Stimulated activated naive CD8-positive, alpha-beta T cell treated with anti-CD3 and anti-CD28 coated beads, Interleukin-15, Interleukin-2, amounts not matched to agents 100 U/mL and 50 U/mL, for 24 hours (primary cell): ENCODE measurements around the gene OR2V1.
"Not testable (repeated sequence)": the region's sequence is repeated elsewhere in the genome, so short reads cannot be mapped to it uniquely, and the experiment has no call there.

Experiments
- ATAC-seq: fragments of 150-1000 bp; cut with Tn5 transposase; one replicate; pipeline ENCODE4 v1.10.0; 2021
- DNase-seq: peaks from one replicate; pipeline ENCODE4 v3.0.0; 2021

The OR2V1 gene, protein sequence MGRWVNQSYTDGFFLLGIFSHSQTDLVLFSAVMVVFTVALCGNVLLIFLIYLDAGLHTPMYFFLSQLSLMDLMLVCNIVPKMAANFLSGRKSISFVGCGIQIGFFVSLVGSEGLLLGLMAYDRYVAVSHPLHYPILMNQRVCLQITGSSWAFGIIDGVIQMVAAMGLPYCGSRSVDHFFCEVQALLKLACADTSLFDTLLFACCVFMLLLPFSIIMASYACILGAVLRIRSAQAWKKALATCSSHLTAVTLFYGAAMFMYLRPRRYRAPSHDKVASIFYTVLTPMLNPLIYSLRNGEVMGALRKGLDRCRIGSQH

DNA sequence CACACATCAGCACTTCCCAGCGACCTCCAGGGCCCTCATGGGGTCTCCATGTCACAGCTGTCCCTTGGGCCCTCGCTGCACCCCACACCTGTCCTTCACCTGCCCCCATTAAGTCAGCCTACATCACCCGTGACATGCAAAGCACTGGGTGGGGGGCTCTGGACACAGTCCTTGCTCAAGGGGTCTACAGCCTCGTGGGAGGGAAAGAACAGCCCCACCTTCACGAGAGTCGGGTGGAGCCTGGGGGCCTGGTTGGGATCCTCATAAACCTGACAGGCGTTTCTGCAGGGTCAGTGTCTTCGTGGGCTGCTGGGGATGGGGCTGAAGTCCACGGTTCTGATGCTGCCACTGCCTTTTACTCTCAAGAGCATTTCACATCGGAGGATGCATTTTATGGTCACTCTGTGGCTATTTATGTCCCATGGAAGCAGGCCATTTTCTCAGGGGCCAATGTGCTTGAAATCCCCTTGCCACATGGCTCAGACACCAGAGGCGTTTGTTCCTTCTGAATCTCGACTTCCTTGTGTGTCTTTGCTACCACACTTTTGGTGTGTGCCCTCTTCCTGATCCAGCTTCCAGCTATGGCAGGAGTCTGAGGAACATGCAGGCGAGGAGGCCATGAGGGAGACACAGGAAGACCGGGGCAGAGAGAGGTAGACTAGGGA is at the start of gene OR2V1:
OR2V1 (minus strand) TSS at position 338 of the 665 bp plus-strand sequence. CDS start 5,865 bp downstream, outside the sequence.
- DNase-seq: no peak
- no peak for ATAC-seq

DNA sequence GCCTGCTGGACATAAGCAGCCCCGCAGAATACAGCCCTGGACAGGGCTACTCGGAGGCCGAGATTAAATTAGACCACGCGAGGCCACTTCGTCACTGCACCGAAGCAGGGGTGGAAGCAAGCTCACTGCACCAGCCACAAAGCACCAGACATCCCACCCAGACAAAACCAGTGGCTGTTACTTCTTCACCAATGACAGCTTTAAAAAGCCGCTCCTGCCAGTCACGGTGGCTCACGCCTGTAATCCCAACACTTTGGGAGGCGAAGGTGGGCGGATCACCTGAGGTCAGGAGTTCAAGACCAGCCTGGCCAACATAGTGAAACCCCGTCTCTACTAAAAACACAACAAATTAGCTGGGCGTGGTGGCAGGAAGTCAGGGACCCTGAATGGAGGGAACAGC is 46.6 kb upstream of the OR2V1 start:
- not testable (repeated sequence) for ATAC-seq, DNase-seq

DNA sequence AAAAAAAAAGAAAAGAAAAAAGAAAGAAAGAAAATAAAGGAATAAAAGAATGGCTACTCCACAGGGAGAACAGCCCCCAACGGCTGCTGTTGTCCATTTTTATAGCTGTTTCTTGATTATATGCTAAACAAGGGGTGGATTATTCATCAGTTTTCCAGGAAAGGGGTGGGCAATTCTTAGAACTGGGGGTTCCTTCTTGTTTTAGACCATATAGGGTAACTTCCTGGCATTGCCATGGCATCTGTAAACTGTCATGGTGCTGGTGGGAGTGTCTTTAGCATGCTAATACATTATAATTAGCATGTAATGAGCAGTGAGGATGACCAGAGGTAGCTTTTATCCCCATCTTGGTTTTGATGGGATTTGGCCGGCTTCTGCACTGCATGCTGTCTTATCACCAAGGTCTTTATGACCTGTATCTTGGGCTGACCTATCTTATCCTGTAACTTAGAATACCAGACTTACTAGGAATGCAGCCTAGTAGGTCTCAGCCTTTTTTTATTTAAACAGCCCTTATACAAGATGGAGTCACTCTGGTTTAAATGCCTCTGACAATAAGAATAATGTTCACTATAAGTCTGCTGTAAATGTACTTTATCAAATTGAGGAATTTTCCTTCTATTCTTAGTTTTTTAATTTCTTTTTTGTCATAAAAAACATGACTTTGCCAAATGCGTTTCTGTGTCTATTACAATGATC is 45.4 kb upstream of the OR2V1 start:
- ATAC-seq (no peak), DNase-seq (no peak)

DNA sequence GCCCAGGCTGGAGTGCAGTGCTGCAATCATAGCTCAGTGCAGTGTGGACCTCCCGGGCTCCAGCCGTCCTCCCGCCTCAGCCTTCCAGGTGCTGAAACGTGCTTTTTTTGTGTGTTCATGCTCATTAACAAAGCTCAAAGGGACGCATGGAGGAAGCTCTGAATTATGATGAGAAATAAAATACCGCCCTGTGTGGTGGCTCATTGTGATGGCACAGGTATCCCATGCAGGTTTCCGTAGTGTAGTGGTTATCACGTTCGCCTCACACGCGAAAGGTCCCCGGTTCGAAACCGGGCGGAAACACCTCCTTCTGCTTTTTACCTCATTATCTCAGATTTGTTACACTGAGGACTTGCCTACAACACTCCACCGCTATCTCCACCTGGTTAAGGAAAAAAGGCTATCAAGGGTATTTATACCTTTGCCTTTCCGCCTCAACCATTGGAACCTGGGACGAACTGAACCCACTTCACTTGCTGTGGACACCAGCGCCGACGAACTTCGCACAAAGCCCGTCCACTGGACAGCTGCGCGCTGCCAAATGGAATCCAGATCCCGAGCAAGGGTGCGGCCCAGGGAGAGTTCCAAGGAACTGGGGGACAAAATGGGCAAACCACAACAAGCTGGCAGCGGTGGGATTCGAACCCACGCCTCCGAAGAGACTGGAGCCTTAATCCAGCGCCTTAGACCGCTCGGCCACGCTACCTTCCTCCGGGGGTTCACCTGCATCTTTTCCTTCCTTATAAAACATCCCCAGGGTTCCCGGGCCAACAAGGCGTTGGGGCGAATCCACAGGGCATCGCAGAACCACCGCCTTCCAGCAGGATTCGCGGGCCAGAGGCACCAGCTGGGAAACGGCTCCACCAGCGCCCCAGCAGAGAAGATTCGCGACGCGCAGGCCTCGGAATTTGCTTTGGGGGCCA is 42.7 kb upstream of the OR2V1 start:
- DNase-seq (peak; percentile 75), ATAC-seq (peak; percentile 79)

DNA sequence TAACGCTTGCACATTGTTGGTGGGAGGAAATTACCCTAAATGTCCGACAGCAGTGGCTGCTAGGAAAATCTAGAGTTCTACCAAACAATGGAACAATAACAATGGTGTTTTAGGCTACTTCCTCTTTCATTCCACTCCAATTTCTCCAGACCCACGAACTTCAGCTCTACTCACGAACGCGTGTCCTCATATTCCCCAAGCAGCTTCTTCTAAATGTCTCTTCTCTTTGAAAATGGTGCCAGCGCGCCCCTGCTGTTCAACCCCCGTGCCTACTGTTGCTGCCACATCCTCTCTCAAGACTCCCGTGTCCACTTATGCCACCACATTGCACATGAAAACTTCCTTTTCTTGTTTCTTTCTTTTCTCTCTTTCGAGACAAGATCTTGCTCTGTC is 42.1 kb upstream of the OR2V1 start:
- ATAC-seq (peak; percentile 11), DNase-seq (no peak)

DNA sequence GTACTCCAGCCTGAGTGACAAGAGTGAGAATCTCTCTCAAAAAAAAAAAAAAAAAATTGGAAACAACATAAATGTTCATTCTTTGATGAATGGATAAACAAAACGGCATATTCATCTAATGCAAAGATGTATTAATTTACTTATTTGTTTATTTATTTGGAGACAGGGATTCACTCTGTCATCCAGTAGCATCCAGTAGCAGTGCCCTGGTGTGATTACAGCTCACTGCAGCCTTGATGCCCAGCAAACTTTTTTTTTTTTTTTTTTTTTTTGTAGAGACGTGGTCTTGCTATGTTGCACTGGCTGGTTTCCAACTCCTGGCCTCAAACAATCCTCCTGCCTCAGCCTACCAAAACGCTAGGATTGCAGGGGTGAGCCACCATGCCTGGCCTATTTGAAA is 40.8 kb upstream of the OR2V1 start:
- no peak for DNase-seq
- ATAC-seq: no peak

DNA sequence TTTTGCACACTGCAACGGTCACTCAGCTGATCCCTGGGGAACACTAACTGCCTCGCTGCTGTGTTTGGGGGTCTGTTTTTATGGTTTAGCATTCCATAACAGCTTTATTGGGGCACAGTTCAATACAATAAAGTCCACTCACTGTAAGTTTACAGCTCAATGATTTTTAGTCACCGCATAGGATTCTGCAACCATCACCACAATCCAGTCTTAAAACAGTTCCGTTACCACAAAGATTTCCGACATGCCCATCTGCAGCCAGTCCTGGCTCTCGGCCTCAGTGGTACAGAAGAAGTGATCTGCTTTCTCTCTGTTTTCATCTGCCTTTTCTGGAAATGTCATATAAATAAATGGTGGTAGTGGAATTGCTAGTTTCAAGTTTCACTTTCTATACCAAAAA is 40.0 kb upstream of the OR2V1 start:
- DNase-seq: no peak

DNA sequence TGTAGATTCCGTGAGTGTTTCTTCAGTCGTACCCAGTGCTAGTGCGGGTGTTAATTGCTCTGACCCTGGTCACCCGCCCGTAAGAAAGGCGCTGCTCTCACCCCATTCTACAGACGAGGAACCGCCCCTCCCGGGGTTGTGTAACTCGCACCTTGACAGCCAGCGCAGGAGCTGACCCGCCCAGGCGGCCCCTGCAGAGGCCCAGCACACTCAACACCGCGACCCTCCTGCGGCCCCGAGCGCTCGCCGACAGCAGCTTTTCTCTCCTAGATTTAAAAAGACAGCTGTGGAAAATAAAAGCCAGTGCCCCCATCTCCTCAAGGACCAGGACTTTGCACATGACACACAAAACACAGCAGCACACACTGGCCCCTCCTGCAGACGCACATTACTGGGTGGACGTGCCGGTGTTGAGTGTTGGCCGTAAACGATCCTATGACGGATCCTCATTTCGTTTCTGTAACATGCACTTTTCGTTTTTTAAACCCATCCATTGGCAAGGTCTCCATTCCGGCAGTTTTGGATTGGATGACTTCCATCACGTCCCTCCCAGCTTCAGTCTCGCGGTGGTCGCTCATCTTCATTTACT is 39.4 kb upstream of the OR2V1 start:
- ATAC-seq (no peak), DNase-seq (no peak)

More for the DNA sequence above, 40.0 kb upstream of the OR2V1 start:
- ATAC-seq: no peak

DNA sequence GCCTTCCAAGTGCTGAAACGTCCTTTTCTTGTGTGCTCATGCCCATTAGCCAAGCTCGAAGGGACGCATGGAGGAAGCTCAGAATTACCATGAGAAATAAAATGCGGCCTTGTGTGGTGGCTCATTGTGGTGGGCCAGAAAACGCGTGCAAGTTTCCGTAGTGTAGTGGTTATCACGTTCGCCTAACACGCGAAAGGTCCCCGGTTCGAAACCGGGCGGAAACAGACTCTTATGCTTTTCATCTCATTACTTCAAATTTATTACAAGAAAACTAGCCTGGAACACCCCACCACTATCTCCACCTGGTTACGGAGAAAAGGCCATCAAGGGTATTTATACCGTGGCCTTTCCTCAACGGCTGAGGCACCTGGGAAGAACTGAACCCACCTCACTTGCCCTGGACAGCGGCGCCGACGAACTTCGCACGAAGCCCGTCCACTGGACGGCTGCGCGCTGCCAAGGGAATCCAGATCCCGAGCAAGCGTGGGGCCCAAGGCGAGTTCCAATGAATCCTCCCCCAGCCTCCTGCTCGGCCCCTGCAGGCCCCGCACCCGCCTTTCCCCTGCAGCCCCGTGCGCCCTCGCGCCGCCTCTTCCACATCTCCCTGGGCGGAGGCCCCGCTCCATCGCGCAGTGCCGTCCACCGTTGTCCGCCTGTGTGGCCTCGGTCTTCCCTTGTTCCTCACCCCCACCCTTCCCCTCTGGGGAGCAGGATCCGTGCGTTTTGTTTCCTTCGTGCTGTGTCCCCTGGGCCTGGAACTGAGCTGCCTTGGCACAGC is 38.7 kb upstream of the OR2V1 start:
- DNase-seq (peak; percentile 87), ATAC-seq (peak; percentile 29)

DNA sequence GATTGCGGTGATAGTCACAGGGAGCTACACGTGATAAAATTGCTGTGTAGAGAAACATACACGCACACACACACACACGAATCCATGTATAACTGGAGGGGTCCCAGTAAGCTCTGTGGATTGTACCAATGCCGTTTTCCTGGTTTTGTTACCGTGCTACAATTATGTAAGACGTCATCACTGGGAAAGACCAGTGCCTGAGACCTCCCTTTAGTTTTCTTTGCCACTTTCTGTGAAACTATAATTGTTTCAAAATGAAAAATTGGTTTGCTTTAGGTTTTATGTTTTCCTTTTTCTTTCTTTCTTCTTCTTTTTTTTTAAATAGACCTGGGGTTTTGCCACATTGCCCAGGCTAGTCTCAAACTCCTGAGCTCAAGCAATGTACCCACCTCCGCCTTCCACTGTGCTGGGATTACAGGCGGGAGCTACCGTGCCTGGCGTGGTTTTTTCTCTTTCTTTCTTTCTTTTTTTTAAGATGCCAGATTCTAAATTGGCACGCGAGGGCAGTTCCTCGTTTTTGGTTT is 37.7 kb upstream of the OR2V1 start:
- no peak for DNase-seq
- no peak for ATAC-seq

DNA sequence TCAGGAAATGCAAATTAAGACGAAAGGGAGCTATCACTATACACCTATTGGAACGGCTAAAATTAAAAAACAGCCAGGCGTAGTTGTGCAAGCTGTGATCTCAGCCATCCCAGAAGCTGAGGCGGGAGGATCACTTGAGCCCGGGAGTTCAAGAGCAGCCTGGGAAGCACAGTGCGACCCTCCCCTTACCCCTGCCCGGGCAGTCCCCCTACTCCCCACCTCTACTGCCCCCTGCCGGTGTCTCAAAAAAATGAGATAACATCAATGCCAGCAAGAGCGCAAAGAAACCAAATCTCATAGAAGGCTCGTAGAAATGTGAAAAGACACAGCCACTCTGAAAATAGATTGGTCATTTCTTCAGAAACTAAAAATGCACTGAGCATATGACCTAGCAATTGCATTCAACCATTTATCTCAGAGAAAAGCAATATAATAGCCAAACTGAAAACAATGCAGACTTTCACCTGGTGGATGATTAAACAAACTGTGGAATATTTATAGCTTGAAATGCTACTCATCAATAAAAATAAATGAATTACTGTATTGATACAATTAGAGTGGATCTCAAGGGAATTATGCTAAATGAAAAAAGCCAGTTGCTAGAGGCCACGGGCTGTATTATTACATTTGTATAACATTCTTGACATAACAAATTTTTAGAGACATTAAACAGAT is 37.0 kb upstream of the OR2V1 start:
- DNase-seq: peak; percentile 70
- no peak for ATAC-seq

DNA sequence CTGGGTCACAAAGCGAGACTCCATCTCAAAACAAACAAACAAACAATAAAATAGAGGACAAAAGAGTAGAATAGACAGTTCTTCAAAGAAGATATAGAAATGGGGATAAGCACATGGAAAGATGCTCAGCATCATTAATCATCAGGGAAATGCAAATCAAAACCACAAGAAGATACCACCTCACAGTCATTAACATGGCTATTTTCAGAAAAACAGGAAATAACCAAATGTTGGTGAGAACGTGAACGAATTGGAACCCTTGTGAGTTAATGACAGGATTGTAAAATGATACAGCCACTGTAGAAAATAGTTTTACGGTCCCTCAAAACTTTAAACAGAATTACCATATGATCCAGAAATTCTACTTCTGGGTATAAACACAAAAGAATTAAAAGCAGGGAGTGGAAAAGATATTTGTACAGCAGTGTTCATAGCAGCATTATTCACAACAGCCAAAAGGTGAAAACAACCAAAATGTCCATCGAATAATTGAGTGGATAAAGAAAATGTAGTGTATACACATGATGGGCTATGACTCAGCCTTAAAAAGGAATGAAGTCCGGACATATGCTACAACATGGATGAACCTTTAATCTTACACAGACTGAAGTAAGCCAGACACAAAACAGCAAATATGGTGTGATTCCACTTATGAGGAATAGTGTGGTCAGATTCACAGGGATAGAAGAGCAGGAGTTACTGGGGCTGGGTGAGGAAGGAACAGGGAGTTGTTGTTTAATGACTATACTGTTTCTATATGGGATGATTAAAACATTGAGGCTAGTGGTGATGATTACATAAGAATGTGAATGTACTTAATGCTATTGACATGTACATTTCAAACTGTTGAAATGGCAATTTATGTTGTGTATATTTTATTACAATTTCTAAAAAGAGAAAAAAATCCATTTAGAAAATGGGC is 36.1 kb upstream of the OR2V1 start:
- no peak for DNase-seq
- no peak for ATAC-seq

DNA sequence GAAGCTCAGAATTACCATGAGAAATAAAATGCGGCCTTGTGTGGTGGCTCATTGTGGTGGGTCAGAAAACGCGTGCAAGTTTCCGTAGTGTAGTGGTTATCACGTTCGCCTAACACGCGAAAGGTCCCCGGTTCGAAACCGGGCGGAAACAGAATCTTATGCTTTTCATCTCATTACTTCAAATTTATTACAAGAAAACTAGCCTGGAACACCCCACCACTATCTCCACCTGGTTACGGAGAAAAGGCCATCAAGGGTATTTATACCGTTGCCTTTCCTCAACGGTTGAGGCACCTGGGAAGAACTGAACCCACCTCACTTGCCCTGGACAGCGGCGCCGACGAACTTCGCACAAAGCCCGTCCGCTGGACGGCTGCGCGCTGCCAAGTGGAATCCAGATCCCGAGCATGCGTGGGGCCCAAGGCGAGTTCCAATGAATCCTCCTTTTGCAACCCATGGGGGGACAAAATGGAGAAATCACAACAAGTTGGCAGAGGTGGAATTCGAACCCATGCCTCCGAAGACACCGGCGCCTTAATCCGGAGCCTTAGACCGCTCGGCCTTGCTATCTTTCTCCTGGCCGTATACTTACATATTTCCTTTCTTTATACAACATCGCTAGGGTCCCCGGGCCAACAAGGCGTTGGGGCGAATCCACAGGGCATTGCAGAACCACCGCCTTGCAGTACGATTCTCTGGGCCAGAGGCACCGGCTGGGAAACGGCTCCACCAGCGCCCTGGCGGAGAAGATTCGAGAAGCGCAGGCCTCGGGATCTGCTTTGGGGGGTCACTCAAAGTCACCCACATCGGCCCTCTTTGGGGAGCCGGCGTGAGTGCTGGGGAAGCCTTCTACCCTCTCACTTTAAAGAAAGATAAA is 33.3 kb upstream of the OR2V1 start:
- DNase-seq (peak; percentile 63), ATAC-seq (peak; percentile 15)

DNA sequence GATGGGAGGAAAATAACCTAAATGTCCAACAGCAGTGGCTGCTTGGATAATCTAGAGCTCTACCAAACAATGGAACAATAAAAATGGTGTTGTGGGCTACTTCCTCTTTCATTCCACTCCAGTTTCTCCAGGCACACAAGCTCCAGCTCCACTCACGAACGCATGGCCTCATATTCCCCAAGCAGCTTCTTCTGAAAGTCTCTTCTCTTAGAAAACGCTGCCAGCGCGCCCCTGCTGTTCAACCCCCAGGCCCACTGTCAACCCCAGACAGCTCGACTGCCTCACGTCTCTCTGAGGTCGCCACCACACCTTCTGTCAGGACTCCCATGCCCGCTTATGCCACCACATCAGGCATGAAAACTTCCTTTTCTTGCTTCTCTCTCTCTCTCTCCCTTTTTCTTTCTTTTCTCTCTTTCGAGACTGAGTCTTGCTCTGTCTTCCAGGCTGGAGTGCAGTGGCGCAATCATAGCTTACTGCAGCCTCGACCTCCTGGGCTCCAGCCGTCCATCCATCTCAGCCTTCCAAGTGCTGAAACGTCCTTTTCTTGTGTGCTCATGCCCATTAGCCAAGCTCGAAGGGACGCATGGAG is 32.6 kb upstream of the OR2V1 start:
- DNase-seq (no peak), ATAC-seq (no peak)

DNA sequence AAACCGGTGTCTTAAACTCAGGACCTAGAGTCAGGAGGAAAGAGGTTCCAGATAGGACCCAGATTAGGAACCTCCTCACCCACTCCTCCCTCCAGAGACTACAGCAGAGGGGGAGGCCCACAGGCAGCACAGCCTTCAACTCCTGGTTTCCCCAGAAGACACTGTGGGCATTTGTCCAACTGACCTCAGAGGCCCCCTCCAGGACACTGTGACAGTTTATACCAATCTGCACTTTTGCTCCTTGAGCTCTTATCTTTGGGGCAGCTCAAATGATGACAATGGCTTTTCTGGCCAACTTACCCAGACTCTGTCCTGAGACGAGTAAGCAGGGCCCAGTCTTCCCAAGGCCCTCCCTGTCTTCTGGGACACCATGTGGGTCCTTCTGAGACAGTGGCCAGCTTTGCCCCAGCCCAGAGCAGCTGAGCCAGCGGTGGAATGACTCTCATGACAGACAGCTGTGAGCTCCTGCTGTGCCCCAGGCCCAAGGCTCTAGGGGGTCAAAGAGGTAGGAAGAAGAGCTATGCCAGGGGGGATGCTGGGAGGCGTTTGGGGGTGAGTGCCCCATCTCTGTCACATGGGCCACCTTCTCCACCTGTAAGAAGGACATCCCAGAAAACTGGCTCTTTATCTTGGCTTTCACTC is 30.7 kb upstream of the OR2V1 start:
- DNase-seq: no peak
- no peak for ATAC-seq

DNA sequence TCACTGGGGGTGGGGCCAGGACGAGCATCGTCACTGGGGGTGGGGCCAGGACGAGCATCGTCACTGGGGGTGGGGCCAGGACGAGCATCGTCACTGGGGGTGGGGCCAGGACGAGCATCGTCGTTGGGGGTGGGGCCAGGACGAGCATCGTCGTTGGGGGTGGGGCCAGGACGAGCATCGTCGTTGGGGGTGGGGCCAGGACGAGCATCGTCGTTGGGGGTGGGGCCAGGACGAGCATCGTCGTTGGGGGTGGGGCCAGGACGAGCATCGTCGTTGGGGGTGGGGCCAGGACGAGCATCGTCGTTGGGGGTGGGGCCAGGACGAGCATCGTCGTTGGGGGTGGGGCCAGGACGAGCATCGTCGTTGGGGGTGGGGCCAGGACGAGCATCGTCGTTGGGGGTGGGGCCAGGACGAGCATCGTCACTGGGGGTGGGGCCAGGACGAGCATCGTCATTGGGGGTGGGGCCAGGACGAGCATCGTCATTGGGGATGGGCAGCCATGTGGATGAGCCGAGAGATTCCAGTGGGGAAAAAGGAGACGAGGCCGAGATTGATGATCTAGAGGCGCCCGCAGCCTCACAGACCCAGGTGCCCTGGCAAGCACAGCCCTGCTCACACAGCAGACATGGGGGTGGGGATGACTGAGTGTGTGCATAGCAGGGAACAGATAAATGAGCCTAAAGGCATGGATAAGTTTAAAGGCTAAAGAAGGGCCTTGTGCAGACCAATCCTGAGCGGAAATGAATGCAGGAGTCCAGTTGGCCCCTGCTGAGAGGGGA is 30.0 kb upstream of the OR2V1 start:
- peak; percentile 45 for DNase-seq
- ATAC-seq: not testable (repeated sequence)
